Measurements from ENCODE around the gene CADPS2. TPM values are rescaled to one million over a fixed set of nuclear protein-coding genes. Genes with fewer than 3 reads are reported as not detected.

Gene CADPS2
- total and polyA plus RNA-seq, 10 of the 15 experiments (the other 5 are each of a cell fraction or from before 2014, with no cell fraction given): 0.05 to 7.5 (median 0.25) TPM

DNA sequence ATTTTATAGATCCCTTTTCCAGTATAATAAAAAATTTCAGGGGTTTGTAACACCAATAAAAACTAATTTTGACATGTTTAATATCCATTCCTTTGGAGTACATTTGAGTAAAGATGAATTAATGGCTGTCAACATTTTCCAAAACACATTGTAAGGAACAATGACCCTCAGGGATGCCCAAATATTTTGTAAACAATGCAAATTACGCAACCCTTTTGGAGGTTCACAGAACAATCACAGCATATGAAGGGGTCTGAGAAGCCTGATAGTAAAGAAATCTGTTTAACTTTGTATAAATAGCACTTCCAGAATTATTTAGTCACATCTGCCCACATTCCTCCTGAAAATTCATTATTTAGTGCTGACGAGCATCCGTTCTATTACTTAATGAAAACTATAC is 428.9 kb downstream of the CADPS2 start (continued):
- TF ChIP-seq, protein P1, sequence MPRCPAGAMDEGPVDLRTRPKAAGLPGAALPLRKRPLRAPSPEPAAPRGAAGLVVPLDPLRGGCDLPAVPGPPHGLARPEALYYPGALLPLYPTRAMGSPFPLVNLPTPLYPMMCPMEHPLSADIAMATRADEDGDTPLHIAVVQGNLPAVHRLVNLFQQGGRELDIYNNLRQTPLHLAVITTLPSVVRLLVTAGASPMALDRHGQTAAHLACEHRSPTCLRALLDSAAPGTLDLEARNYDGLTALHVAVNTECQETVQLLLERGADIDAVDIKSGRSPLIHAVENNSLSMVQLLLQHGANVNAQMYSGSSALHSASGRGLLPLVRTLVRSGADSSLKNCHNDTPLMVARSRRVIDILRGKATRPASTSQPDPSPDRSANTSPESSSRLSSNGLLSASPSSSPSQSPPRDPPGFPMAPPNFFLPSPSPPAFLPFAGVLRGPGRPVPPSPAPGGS (IDR thresholded peaks at IDR 0.05; ENCODE audit: borderline replicate concordance, insufficient read depth, low read depth, low read length, poor library complexity, severe bottlenecking): no peak
- no peak for TF ChIP-seq SP1 (IDR thresholded peaks at IDR 0.05; ENCODE audit: low read depth, low read length)
- no peak for TF ChIP-seq TAF1 (IDR thresholded peaks at IDR 0.05; ENCODE audit: borderline replicate concordance, low read depth, low read length)

DNA sequence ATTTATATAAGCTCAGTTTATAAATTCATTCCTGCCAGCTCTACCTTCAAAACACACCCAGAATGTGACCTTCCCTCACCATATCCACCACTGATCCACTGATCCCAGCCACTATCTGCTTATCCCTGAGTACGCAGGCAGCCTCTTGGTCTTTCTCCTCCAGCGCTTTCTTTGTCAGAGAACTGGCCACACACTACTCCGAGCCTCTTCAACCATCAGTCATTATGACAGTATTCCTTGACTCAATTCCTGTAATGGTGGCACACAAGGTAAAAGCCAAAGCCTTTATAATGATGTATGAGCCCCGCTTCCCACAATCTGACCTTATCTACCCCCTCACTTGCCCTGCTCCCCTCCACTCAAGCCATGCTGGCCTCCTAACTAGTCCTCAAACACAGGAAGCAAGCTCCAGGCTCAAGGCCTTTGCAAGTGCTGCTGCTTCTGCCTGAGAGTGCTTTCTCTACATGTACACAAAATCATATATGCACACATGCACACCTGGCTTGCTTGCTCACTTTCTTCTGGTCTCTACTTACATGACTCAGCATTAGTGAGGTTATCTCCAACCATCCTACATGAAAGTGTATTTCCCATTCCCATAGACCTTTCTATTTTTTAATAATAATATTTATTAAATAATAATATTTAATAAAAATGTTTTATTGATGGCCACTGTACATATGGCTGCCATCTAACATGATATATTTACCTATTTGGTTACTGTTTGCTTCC is 431.3 kb downstream of the CADPS2 start:
- BruUV-seq (replicated peaks): no TSS peak
- H3K36me3 ChIP-seq (ENCODE audit: control insufficient read depth in 2 of 2, insufficient read depth in 2 of 2, low read length in 1 of 2): no peaks in the 10 kb centered on the region
- H2AFZ ChIP-seq (ENCODE audit: control insufficient read depth, low read depth, low read length): no peak overlapping the region
- H3K4me2 ChIP-seq (ENCODE audit: control insufficient read depth, insufficient read depth): no peak overlapping the region
- no peaks in the 10 kb centered on the region for H3K27me3 ChIP-seq (replicated peaks in 1 of 2; ENCODE audit: control insufficient read depth in 2 of 2, insufficient read depth in 2 of 2, low read length in 1 of 2)
- H3K79me2 ChIP-seq (ENCODE audit: control insufficient read depth, insufficient read depth, low read length): no peaks in the 10 kb centered on the region
- no peaks in the 10 kb centered on the region for H3K4me1 ChIP-seq (ENCODE audit: control insufficient read depth, insufficient read depth, low read length)
- in situ Hi-C loops (cut with MboI): no loop called here
- ChIA-PET CTCF (interaction anchor here (0.6 kb wide), 1 partner anchor 508 kb away, joined by 3 read pairs; no protein-coding TSS in a partner anchor), SMC1A (ENCODE audit: uncharacterized antibody, unreplicated experiment) (no interaction called here), RAD21 (ENCODE audit: unreplicated experiment) (no interaction called here), POLR2A (no interaction called here)
- no peak overlapping the region for H3K9ac ChIP-seq (ENCODE audit: control insufficient read depth, insufficient read depth, low read length)
- WGBS (ENCODE audit: insufficient coverage, insufficient replicate concordance, low lambda C conversion rate, missing lambda C conversion rate): 54% methylated on average over 4 of the region's 4 CpGs
- H3K9me3 ChIP-seq (replicated peaks; ENCODE audit: control insufficient read depth, insufficient read depth, low read length): no peaks in the 10 kb centered on the region
- H4K20me1 ChIP-seq (ENCODE audit: control insufficient read depth, insufficient read depth): no peaks in the 10 kb centered on the region
- ATAC-seq (no peak), FAIRE-seq (no peak), DNase-seq (ENCODE audit: low read depth, low spot score) (no peak)
- TF ChIP-seq POLR2A (IDR thresholded peaks at IDR 0.05; ENCODE audit: low read depth, low read length) (no peak), MEF2B (IDR thresholded peaks at IDR 0.05; ENCODE audit: partially characterized antibody, poor library complexity, severe bottlenecking) (no peak), JUNB (IDR thresholded peaks at IDR 0.05) (no peak), MEF2A (IDR thresholded peaks at IDR 0.05; ENCODE audit: insufficient read depth, low read depth, low read length) (no peak), RCOR1 (conservative IDR thresholded peaks at IDR 0.05; ENCODE audit: low read depth, low read length) (no peak)
- TF ChIP-seq, protein P2, sequence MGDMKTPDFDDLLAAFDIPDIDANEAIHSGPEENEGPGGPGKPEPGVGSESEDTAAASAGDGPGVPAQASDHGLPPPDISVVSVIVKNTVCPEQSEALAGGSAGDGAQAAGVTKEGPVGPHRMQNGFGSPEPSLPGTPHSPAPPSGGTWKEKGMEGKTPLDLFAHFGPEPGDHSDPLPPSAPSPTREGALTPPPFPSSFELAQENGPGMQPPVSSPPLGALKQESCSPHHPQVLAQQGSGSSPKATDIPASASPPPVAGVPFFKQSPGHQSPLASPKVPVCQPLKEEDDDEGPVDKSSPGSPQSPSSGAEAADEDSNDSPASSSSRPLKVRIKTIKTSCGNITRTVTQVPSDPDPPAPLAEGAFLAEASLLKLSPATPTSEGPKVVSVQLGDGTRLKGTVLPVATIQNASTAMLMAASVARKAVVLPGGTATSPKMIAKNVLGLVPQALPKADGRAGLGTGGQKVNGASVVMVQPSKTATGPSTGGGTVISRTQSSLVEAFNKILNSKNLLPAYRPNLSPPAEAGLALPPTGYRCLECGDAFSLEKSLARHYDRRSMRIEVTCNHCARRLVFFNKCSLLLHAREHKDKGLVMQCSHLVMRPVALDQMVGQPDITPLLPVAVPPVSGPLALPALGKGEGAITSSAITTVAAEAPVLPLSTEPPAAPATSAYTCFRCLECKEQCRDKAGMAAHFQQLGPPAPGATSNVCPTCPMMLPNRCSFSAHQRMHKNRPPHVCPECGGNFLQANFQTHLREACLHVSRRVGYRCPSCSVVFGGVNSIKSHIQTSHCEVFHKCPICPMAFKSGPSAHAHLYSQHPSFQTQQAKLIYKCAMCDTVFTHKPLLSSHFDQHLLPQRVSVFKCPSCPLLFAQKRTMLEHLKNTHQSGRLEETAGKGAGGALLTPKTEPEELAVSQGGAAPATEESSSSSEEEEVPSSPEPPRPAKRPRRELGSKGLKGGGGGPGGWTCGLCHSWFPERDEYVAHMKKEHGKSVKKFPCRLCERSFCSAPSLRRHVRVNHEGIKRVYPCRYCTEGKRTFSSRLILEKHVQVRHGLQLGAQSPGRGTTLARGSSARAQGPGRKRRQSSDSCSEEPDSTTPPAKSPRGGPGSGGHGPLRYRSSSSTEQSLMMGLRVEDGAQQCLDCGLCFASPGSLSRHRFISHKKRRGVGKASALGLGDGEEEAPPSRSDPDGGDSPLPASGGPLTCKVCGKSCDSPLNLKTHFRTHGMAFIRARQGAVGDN (IDR thresholded peaks at IDR 0.05): no peak
- TF ChIP-seq, protein P3, sequence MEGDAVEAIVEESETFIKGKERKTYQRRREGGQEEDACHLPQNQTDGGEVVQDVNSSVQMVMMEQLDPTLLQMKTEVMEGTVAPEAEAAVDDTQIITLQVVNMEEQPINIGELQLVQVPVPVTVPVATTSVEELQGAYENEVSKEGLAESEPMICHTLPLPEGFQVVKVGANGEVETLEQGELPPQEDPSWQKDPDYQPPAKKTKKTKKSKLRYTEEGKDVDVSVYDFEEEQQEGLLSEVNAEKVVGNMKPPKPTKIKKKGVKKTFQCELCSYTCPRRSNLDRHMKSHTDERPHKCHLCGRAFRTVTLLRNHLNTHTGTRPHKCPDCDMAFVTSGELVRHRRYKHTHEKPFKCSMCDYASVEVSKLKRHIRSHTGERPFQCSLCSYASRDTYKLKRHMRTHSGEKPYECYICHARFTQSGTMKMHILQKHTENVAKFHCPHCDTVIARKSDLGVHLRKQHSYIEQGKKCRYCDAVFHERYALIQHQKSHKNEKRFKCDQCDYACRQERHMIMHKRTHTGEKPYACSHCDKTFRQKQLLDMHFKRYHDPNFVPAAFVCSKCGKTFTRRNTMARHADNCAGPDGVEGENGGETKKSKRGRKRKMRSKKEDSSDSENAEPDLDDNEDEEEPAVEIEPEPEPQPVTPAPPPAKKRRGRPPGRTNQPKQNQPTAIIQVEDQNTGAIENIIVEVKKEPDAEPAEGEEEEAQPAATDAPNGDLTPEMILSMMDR (IDR thresholded peaks at IDR 0.05 in 2 of 3, conservative IDR thresholded peaks at IDR 0.05 in 1 of 3; ENCODE audit: control insufficient read depth in 2 of 3, extremely low read depth in 1 of 3, insufficient read depth in 1 of 3, low read depth in 3 of 3, low read length in 3 of 3): no peak
- TF ChIP-seq, protein P4, sequence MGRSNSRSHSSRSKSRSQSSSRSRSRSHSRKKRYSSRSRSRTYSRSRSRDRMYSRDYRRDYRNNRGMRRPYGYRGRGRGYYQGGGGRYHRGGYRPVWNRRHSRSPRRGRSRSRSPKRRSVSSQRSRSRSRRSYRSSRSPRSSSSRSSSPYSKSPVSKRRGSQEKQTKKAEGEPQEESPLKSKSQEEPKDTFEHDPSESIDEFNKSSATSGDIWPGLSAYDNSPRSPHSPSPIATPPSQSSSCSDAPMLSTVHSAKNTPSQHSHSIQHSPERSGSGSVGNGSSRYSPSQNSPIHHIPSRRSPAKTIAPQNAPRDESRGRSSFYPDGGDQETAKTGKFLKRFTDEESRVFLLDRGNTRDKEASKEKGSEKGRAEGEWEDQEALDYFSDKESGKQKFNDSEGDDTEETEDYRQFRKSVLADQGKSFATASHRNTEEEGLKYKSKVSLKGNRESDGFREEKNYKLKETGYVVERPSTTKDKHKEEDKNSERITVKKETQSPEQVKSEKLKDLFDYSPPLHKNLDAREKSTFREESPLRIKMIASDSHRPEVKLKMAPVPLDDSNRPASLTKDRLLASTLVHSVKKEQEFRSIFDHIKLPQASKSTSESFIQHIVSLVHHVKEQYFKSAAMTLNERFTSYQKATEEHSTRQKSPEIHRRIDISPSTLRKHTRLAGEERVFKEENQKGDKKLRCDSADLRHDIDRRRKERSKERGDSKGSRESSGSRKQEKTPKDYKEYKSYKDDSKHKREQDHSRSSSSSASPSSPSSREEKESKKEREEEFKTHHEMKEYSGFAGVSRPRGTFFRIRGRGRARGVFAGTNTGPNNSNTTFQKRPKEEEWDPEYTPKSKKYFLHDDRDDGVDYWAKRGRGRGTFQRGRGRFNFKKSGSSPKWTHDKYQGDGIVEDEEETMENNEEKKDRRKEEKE (IDR thresholded peaks at IDR 0.05): no peak
- no peak overlapping the region for H3K27ac ChIP-seq (ENCODE audit: control insufficient read depth, insufficient read depth)
- intact Hi-C loops (cut with micrococcal nuclease; ENCODE audit: unreplicated experiment): no loop called here
- H3K4me3 ChIP-seq: no peak overlapping the region
